GM19372 (cell line): Measurements from ENCODE around the gene ANKRD65.

Experiments
- ATAC-seq: cut with Tn5 transposase; IDR thresholded peaks from one replicate; pipeline ENCODE4 v1.9.1; 2021; ENCODE audit warnings: mild to moderate bottlenecking, low read depth, moderate library complexity; ENCODE audit not compliant: unreplicated experiment

The ANKRD65 gene

GRCh38 chr1:1442069-1442770, 21.1 kb upstream of the ANKRD65 start:
- ATAC-seq = no peak

- ATAC-seq = no peak
Measured at GRCh38 chr1:1441002-1441888, 20.2 kb upstream of the ANKRD65 start.

DNA sequence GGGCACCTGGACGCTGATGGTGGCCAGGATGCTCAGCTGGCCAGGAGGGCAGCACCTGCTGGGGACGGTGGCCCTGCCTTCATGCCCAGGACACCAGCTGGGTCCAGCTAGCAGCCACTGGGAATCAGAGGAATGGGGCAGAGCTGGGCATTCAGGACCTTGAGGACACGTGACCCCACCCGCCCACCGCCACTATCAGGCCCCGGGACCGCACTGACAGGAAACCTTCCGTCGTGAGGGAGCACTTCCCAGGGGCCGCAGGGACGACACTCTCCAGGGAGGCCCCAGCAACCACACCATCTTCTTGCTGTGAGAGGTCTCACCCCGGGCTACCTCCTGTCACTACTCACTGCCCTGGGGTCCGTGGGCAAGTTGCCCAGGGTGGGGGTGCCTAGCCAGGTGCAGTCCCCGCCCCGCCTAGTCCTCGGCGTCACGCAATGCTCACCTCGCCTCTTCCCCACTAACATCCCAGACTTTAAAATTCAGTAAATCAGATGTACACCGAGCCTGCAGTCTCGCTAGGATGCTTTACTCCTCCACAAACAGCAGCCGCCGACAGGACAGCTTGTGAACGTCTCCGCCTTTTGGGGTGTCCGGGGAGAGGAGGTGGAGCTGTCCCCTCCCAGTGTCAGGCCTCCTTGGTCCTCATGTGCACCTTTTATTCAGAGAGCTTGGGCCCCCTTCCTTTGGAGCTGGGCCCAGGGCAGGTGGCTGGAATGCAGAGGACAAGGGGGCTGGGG, 19.4 kb upstream of the ANKRD65 start:
- ATAC-seq = no peak

DNA sequence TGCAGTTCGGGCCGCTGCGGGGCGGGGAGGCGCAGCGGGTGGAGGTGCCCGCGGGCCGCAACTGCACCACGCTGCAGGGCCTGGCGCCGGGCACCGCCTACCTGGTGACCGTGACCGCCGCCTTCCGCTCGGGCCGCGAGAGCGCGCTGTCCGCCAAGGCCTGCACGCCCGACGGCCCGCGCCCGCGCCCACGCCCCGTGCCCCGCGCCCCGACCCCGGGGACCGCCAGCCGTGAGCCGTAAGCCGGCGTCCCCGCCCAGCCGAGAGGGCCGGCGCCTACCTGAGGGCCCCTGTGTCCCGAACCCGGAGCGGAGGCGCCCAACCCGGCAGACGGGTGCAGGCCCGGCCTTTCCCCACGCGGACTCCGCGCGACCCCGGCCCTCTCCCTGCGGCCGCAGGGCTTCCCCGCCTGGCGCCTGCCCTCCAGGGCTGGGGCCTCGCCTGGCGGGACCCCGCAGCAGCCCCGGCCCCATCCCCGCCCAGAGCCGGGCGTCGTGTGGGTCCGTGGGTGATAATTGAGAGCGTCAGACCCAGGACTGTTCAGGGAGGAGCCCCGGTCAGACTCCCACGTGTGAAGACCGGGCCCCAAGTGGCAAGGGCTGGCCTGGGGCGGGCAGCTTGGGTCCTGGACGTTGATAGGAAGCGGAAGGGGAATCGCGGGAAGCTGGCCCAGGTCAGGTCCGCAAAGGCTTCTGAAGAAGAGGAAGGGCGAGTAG, 18.6 kb upstream of the ANKRD65 start:
- no peak for ATAC-seq

GRCh38 chr1:1438531-1439381, 17.7 kb upstream of the ANKRD65 start:
- ATAC-seq = no peak

- ATAC-seq = peak; percentile 58
Measured at GRCh38 chr1:1437904-1438376, 16.9 kb upstream of the ANKRD65 start.

DNA sequence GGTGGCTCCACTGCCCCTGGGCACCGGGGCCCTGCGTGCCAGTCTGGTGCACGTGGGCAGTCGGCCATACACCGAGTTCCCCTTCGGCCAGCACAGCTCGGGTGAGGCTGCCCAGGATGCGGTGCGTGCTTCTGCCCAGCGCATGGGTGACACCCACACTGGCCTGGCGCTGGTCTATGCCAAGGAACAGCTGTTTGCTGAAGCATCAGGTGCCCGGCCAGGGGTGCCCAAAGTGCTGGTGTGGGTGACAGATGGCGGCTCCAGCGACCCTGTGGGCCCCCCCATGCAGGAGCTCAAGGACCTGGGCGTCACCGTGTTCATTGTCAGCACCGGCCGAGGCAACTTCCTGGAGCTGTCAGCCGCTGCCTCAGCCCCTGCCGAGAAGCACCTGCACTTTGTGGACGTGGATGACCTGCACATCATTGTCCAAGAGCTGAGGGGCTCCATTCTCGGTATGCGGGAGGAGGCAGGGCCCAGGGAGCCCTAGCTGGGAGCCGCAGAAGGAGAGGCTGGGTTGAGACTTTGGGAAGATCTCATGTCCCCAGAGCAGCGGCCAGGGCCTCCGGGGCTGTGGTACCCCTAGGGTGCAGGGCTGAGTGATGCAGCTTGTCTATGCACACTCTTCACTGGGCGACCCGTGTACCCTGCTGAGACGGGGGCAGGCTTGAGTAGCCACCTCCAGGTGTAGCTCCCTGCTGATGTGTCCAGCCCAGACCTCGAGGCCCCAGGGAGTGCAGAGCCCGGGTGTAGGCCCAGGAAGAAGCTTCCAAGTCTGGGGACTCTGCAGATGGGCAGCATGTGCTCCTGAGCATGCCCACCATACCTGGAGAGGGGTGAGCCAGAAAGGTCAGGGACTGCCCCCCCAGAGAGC, 16.2 kb upstream of the ANKRD65 start:
- no peak for ATAC-seq

DNA sequence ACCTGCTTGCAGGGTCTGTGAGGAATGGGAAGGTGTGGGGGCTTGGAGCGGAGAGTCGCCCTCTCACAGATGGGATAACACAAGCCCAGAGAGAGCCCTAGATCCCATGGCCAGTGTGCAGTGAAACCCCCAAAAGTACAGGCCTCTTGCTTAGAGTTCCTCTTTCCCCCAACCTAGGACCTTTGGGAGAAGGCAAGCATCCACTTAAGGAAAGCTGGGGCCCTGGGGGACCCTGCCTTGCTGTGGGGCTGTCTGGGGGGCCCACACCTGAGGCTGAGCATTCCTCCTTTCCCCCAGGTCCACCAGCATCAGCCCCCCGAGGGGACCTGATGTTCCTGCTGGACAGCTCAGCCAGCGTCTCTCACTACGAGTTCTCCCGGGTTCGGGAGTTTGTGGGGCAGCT, 15.6 kb upstream of the ANKRD65 start:
- no peak for ATAC-seq

DNA sequence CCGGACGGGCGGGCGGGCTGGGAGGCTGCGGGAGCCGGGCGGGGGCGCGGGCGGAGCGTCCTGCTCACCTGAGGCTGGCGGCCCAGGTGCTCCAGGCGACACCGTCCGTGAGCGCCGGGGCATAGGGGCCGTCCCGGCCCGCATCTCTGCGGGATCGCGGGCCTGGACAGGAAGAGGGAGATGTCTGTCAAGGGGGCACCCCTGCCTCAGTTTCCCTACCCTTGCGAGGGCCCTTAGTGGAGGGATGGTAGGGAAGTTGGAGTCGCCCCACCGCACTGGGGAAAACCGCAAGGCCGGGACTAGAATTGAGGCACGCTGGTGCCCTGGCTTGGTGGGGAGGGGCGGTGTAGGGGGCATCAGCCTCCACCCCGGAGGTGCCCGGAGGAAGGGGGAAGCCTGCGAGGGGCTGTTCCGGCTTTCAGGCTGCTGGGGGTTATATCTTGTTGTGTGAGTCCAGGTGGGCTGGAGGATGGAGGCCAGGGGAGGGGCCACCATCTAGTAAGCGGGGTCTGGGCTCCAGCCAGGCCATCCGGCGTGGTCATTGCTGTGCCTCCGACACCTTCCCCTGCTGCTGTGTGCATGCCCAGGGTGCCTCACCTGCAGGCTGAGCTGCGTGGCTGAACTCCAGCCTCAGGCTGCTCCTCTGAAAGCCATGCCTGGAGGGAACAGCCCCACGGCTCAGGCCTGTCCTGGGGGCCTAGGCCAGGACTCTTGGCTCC, 15.0 kb upstream of the ANKRD65 start:
- no peak for ATAC-seq

DNA sequence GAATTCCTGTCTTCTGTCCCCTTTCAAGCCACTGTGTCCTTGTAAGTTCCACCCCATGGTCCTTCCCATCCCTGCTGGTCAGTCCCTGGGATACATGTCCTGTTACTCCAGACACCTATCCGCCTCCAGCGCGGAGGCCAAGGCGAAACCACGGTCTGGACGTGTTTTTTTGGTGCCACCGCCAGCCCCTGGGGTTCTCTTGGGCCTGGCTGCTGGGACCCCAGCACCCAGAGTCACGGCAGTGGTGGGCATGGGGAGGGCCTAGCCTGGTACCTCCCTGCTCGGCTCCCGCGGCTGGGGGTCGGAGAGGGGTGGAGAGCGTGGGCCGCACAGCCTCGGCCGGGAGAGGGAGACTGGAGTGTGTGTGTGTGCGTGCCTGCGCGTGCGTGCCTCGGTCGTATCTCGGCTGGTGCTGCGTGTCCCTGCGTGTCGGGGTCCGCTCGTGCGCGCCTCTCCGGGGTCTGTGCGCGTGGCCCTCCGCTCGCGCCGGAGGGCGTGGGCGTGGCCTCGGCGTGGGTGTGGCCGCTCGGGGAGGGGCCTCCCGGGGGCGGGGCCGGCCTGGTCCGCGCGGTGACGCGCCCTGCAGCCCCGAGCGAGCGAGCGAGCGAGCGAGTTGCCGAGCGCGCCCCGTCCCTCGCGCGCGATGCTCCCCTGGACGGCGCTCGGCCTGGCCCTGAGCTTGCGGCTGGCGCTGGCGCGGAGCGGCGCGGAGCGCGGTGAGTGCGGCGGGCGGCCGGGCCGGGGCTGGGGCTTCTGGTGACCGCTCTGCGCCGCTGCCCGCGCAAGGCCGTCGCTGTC, 14.2 kb upstream of the ANKRD65 start, which contains the start of gene VWA1:
Gene VWA1, plus strand, starts transcription at position 585 of the 798 bp plus-strand sequence. Its CDS starts 59 bp downstream, at position 644.
- no peak for ATAC-seq

GRCh38 chr1:1434824-1435105, 13.7 kb upstream of the ANKRD65 start:
- no peak for ATAC-seq

DNA sequence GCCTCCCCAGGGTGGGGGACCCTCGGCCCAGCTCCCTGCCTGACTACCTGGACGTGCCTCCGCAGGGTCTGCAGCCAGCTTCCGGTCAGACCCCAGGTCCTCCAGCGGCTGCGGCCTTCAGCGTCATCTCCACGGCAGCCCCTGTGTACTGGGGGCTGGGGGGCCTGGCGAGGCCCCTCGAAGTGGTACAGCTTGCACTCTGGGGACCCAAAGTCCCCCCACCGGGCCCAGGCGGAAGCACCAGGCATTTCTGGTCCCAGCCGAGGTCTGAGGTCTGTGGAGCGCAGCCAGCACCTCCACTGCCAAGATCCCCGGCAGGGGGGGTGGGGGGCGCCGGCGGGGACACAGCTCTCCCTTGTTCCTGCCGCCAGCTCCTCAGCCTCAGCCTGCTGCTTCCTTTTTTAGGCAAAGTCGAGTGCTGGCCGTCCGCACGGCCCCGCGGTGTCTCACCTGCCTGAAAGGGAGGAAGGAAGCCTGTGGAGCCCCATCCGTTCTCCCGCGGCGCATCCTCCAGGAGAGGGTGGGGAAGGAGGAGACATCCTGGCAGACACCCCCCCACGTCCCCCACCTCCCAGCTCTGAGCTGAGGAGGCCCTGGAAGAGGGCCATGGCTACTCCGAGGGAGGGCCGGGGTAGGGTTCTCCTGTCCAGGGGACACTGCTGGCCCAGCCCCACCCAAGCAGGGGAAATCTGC, 13.2 kb upstream of the ANKRD65 start:
- no peak for ATAC-seq

DNA sequence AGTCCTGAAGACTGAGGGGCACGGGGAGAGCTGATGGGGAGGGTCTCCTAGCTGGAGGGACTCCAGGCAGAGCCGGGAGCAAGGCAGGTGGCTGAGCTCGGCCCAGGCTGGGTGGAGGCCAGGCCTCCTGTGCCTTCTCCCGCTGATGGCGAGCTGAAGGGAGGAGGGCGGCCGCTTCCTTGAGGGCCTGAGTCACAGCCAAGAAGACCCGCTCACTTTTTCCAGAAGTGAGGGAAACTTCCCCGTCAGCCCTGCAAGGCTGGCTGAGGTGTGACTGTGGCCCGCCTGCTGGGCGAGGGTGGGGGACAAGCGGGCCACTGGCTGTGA, 12.7 kb upstream of the ANKRD65 start:
- no peak for ATAC-seq

DNA sequence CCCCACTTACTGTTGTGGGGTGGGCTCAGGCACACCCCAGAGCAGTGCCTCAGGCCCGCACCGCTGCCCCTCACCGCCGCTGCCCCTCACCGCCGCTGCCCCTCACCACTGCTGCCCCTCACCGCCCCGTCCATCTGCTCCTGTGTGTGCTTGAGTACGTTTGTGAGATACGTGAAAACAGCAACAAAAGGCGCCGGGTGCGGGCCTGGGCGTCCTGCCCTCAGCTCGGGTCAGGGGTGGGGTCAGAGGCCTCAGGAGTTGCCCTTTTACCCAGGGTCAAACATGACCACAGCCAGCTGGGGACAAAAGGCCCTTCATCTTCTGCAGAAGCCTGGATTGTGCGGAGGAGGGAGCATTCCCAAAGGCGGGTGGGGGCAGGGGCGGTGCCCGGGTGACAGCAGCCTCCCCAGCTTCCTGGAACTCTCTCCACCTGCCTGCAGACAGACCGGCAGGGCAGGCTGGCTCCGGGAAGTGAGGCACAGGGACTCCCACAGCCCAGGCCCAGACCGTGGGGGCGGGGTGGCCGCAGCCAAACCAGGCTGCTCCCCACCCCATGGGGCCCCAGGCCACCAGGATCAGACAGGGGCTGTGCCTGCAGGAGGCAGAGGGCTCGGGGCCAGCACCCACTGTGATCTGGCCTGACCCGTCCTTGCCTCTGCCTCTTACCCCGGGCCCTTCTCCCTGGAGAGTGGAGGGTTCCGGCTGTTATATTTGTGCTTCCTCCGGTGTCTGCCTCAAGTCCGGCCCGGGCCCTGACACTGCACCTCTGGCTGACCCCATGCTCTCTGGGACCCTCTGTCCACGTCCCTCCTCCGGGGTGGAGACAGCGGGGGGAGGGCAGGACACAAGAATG, 12.1 kb upstream of the ANKRD65 start:
- no peak for ATAC-seq

DNA sequence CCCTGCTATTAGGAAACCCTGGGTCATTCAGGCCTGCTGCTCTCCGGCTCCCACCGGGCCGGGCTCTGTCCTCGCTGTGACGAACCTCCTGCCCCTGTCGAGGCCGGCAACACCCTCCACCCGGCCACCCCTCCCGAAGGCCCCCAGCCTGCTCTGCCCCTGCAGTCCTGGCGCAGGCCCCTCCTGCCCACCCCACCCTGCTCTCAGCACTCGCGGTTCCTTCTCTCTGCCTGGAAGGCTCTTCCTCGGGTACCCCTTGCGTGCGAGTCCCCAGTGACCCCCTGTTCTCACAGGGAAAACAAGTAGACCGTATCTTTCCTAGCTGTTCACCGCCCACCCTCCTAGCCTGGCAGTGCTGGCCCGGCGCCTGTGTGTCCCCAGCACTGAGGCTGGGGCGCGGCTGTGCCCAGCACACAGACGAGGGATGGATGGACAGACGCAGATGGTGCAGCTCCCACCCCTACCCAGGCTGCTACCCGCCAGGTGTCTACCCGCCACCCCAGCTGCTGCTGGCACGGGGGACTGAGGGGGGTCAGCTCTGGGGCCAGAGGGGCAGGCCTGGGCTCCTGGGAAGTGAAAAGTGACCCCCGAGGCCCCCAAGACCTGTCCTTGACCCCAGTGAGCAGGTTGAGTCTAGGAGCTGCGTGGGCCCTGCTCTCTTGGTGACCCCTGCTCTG, 11.3 kb upstream of the ANKRD65 start:
- ATAC-seq = no peak
